ENCODE measurements around the gene TMEM19. TPM values are rescaled to one million over a fixed set of nuclear protein-coding genes. Genes with fewer than 3 reads are reported as not detected.

The TMEM19 gene
- total and polyA plus RNA-seq, 11 donors: 8.8 to 39.5 (median 28.4) TPM

DNA sequence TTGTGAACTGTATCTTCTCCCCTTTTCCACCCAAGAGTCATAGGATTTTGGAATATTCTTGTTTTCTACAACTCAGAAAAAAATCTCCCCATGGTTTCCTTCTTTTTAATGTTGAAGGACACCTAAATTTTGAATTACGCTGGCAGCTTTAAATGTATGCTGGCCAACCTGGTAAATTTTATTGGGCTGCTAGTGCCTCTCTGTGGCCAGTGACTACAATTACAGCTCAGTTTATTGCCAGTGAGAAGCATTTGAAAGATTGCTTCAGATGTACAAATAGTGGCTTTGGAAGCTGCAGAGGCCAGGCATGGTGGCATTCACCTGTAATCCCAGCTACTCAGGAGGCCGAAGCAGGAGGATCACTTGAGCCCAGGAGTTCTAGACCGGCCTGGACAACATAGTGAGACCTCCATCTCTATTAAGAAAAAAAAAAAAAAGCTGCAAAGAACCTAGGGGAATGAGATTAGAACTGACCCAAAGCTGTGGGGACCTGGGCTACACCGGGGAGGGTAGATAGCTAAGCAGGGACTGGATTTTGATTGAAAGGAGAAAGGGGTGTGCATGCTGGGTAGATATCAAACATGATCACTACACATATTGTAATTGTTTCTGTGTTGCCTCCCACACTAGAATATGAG, 61.2 kb downstream of the TMEM19 start:
- WGBS, 4 donors: 27 to 30% (median 28%) methylated on average over 4 of the region's 4 CpGs
- Histone ChIP-seq H3K9me3 (no peaks in the 10 kb centered on the region), H3K4me3 (no peak overlapping the region), H3K4me1 (no peaks in the 10 kb centered on the region), H3K36me3 (no peaks in the 10 kb centered on the region), H3K27ac (no peak overlapping the region), H3K27me3 (peaks cover 0 to 8% (median 0%) of the 10 kb centered on the region in 9 donors)
- intact Hi-C loops (cut with DNase I): loop anchor here (2.0 to 10.0 kb wide), 9 partner anchors 55 to 332 kb away; partner anchors contain the start of genes TMEM19 (in 2 of the 10), THAP2 (in 1 of the 10) and ZFC3H1 (in 1 of the 10)
- DNase-seq: peak in 2 of 5 donors; percentile 23 to 29
- TF ChIP-seq, protein P1, sequence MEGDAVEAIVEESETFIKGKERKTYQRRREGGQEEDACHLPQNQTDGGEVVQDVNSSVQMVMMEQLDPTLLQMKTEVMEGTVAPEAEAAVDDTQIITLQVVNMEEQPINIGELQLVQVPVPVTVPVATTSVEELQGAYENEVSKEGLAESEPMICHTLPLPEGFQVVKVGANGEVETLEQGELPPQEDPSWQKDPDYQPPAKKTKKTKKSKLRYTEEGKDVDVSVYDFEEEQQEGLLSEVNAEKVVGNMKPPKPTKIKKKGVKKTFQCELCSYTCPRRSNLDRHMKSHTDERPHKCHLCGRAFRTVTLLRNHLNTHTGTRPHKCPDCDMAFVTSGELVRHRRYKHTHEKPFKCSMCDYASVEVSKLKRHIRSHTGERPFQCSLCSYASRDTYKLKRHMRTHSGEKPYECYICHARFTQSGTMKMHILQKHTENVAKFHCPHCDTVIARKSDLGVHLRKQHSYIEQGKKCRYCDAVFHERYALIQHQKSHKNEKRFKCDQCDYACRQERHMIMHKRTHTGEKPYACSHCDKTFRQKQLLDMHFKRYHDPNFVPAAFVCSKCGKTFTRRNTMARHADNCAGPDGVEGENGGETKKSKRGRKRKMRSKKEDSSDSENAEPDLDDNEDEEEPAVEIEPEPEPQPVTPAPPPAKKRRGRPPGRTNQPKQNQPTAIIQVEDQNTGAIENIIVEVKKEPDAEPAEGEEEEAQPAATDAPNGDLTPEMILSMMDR (IDR thresholded peaks at IDR 0.05): peak; percentile 49 to 80 (median 70)
- TF ChIP-seq POLR2A (IDR thresholded peaks at IDR 0.05): no peak
- ATAC-seq: peak in 3 of 4 donors; percentile 73 to 90 (median 86)

DNA sequence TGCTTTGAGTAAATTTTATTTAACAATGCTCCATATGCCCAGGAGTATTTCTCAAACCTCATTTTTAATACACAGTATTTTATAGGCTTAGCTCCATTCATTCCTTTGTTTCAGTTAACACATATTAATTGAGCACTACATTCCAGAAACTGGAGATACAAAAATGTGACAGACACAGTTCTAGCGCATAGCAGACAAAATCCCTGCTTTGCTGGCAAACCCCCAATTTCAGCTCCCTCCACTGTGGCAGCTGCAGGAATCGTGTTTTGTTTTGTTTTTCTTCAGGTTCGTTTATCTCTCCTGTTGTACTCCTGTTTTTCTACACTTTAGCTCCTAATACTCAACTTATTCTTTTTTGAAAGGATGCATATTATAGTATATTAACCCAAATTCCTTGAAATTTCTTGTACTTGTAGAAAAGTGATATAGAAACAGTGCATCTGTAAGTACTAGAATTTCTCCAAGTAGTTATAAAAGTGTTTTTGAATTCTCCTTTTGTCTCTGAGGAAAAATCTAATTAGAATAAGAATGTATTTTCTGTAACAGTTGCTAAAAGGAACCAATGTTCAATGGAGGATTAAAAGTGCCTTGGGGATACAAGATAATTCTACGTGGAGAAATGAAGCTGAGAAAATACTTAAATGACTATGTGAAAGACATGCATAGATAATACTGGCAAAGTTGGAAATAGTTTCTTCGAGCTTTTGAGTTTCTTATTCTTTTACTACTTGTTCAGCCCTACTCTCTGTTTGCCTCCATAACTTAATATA, 62.4 kb downstream of the TMEM19 start:
- no peak overlapping the region for H3K4me3 ChIP-seq
- no peak for TF ChIP-seq POLR2A (IDR thresholded peaks at IDR 0.05)
- TF ChIP-seq, protein P1 (IDR thresholded peaks at IDR 0.05): no peak
- ATAC-seq: no peak
- H3K4me1 ChIP-seq: no peaks in the 10 kb centered on the region
- H3K9me3 ChIP-seq: no peaks in the 10 kb centered on the region
- WGBS, 4 donors: 52 to 62% (median 57%) methylated on average over 5 of the region's 5 CpGs
- no peak for DNase-seq
- peaks cover 0 to 8% (median 0%) of the 10 kb centered on the region in 9 donors for H3K27me3 ChIP-seq
- intact Hi-C loops (cut with DNase I): loop anchor here (5.0 to 10.0 kb wide), 7 partner anchors 56 to 331 kb away; partner anchors contain the start of genes TMEM19 (in 2 of the 10), THAP2 (in 1 of the 10) and ZFC3H1 (in 1 of the 10)
- H3K36me3 ChIP-seq: no peaks in the 10 kb centered on the region
- H3K27ac ChIP-seq: no peak overlapping the region

GRCh38 chr12:71749666-71750065, 63.8 kb downstream of the TMEM19 start:
- Histone ChIP-seq H3K4me1 (peaks cover 0 to 7% (median 3%) of the 10 kb centered on the region in 12 donors), H3K27me3 (peaks cover 0 to 8% (median 0%) of the 10 kb centered on the region in 9 donors), H3K27ac (no peak overlapping the region), H3K9me3 (no peaks in the 10 kb centered on the region), H3K4me3 (no peak overlapping the region), H3K36me3 (no peaks in the 10 kb centered on the region)
- 87 to 93% (median 89%) methylated on average over 1 of the region's 1 CpG for WGBS, 4 donors
- TF ChIP-seq, protein P1 (IDR thresholded peaks at IDR 0.05): no peak
- TF ChIP-seq POLR2A (IDR thresholded peaks at IDR 0.05): no peak
- no peak for ATAC-seq
- DNase-seq: no peak
- intact Hi-C loops (cut with DNase I): loop anchor here (5.0 to 10.0 kb wide), 8 partner anchors 57 to 332 kb away; partner anchors contain the start of genes THAP2 (in 4 of the 10), TMEM19 (in 4 of the 10) and ZFC3H1 (in 4 of the 10)

DNA sequence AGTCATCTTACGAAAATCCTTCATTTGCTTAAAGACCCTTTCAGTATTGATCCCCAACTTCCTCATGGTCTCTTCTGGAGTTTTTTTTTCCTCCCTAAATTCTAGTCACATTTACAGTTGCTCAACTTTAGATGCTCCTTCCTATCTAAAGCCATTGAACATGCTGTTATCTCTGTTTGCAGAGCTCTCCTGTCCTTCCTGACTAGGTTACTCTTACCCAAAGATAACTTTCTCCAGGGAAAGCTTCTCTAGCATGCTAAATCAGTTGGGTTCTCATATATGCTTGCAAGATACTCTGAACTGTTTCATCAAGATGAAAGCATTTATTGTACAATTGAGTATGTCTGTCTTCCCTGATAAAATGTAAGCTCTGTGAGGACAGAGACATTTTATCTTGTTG, 67.0 kb downstream of the TMEM19 start:
- Histone ChIP-seq H3K4me1 (peaks cover 0 to 29% (median 19%) of the 10 kb centered on the region in 12 donors), H3K27me3 (peaks cover 0 to 7% (median 0%) of the 10 kb centered on the region in 9 donors), H3K9me3 (peaks cover 0 to under 1% (median 0%) of the 10 kb centered on the region in 12 donors), H3K4me3 (no peak overlapping the region), H3K36me3 (peaks cover 0 to 10% (median 3%) of the 10 kb centered on the region in 9 donors), H3K27ac (no peak overlapping the region)
- no peak for ATAC-seq
- 76 to 88% (median 81%) methylated on average over 1 of the region's 1 CpG for WGBS, 4 donors
- intact Hi-C loops (cut with DNase I): loop anchor here in 5 of 10 donors (5.0 to 10.0 kb wide), 3 partner anchors 66 to 91 kb away; partner anchors contain the start of genes THAP2 (in 3 of the 5), ZFC3H1 (in 3 of the 5) and TMEM19 (in 2 of the 5)
- no peak for DNase-seq
- TF ChIP-seq, protein P1 (IDR thresholded peaks at IDR 0.05): no peak
- no peak for TF ChIP-seq POLR2A (IDR thresholded peaks at IDR 0.05)
